Measurements from ENCODE around the gene RAD9A.

The RAD9A gene

GRCh38 chr11:67441098-67441563 is 49.3 kb downstream of the RAD9A start:
- no peak for DNase-seq (ENCODE audit: low spot score)

DNA sequence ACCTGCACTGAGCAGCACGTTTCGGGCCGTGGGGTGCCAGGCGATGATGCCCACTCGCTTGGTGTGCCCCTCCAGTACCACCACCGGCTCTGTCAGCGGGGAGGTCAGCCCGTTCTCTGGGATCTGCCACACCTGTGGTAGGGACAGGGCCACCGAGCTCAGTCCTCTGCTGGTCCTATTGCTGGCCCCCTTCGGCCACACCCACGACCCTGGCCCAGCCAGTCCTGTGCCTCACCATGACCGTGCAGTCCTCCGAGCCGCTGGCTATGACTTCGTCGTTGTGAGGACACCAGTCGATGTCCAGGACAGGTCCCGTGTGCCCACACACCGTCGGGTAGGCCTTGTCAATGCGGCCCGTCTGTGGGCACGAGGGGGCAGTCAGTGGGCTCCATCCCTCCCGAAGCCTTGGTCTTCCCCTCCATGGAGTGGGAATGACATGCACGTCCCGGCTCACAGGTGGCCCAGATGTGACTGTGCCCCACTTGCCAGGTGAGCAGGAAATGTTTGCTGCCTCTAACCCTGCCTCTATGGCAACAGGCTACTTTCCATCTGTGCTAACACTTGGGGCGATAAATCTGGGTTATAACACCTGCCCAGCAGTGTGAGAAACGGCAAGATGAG is 50.1 kb downstream of the RAD9A start:
- DNase-seq (ENCODE audit: low spot score) = no peak

DNA sequence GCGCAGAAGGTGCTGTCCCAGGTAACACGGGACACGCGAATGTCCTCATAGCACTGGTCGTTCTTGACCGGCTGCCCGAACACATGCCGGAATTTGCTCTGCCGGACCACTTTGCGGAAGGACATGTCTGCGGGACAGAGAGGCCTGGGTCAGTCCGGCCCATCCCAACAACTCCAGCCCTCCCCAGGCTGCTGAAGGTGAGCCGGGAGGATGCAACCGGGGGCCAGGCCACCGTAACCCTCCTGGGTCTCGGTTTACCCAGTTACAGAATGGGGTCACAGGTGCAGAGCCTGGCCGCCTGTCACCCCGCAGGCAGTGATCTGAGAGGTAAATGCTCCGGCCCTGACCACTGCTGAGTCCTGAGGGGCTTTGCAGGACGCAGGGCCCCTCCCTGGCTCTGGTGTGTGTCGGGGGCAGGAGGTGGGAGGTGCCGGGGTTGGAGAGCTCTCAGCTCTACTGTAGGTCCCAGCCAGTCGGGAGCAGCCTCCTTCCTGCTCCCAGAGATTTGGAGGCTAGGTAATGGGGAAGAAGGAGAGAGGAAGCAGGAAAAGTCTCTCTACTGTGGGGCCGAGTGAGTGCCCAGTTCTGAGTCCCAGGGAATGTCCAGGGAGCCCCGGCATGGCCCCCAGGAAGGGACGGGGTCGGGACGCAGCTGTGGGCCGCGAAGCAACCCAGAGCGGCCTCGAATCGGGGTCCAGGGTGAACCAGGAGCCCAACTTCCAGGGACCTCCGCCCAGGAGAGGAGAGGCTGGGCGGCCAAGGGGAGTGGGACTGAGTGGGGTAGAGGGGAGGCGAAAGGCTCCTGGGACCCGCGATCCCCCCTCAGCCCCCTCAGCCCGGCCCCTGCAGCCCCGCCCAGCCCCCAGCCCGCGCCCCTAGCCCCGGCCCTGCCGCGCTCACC is 51.0 kb downstream of the RAD9A start:
- peak; percentile 52 for DNase-seq (ENCODE audit: low spot score)

- DNase-seq (ENCODE audit: low spot score) = no peak
Observed at GRCh38 chr11:67445515-67445914, 53.7 kb downstream of the RAD9A start.

All from GM03348 (cell line).